ENCODE measurements around the gene GSTM5. TPM values are rescaled to one million over a fixed set of nuclear protein-coding genes. Genes with fewer than 3 reads are reported as not detected.
"Not testable (repeated sequence)": the region's sequence is repeated elsewhere in the genome, so short reads cannot be mapped to it uniquely, and the experiment has no call there.

The GSTM5 gene
- total RNA-seq, 1 donor from 2014 or later = 18.1 TPM

DNA sequence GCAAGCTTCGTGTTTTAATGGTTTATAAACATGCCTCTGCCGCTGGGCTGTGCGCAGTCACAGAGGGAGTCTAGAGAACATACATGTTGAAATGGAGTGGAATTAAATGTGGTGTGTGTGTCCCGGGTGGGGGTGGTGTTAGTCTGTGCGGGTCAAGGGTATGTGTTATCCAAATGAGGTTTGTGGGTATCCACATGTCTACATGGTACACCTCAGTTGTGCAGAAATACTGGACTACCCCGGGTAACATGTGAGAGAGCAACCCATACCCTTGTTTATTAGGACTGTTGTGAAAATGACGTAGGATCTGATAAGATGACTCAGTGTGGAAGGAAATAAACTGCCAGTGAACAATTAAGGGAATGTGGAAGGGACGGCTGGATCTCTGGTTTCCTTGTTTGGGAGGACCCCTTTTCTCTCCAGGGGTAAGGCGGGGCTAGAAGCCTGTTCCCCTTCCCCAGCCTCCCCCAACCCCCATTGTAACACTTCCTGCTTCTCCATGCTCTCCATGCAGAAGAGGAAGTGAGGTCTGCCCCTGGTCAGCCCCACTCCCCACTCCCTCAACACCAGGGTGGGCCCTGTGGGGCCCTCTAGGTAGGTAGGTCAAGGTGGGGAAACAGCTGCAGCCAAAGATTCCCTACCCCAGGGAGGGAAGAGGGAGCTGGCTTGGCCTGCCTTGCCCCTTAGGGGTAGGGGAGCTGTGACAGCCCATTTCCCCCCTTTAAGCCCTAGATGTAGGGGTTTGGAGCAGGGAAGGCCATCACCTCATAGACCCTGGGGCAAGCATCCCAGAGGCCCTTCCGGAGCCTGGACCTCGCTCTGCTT is 51.0 kb downstream of the GSTM5 start:
- H3K27ac ChIP-seq = no peak overlapping the region
- peaks cover 8% of the 10 kb centered on the region for H3K4me1 ChIP-seq
- H3K36me3 ChIP-seq = no peaks in the 10 kb centered on the region
- TF ChIP-seq, protein P1, sequence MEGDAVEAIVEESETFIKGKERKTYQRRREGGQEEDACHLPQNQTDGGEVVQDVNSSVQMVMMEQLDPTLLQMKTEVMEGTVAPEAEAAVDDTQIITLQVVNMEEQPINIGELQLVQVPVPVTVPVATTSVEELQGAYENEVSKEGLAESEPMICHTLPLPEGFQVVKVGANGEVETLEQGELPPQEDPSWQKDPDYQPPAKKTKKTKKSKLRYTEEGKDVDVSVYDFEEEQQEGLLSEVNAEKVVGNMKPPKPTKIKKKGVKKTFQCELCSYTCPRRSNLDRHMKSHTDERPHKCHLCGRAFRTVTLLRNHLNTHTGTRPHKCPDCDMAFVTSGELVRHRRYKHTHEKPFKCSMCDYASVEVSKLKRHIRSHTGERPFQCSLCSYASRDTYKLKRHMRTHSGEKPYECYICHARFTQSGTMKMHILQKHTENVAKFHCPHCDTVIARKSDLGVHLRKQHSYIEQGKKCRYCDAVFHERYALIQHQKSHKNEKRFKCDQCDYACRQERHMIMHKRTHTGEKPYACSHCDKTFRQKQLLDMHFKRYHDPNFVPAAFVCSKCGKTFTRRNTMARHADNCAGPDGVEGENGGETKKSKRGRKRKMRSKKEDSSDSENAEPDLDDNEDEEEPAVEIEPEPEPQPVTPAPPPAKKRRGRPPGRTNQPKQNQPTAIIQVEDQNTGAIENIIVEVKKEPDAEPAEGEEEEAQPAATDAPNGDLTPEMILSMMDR (IDR thresholded peaks at IDR 0.05) = no peak
- intact Hi-C loops (cut with DNase I) = no loop called here
- no peaks in the 10 kb centered on the region for H3K9me3 ChIP-seq
- no peak overlapping the region for H3K4me3 ChIP-seq
- H3K27me3 ChIP-seq = no peaks in the 10 kb centered on the region
- peak; percentile 9 for ATAC-seq
- peak; percentile 45 for DNase-seq

DNA sequence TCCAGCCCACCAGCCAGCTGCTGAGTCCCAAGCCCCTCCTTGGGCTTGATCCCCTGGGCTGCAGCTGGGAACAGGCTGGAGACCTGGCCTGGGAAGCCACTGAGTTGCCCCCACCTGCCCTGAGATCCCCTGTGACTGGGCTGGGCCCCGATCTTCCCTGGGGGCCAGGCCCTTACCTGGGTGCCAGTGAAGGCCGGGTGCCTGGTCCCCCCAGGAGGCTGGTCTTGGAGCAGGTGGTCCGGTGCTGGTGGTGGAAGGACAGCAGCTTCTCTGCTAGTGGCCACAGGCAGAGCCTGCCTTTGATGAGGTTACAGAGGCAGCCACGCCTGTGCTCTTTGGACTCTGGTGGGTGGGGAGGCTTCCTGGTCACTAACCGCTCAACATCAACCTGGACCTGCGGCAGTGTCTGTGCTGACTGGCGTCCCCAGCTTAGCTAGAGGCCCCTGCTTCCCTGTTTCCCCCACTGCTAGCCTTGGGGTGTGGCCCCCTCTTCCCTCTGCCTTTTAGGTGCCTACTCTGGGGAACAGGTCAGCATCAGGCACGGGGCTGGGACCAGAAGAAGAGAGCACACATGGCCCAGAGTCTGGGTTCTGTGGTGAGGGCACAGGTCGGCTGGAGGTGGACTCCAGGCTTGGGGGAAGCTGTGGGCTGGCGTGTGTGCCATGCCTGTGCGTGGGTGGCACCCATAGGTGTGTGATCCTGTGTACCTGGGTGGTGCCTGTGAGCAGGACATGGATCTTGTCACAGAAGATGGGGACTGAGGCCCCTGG is 51.8 kb downstream of the GSTM5 start, which contains the start of gene EPS8L3:
EPS8L3 (minus strand) TSS at position 278 of the 770 bp plus-strand sequence. CDS start 2,174 bp downstream, outside the sequence.
- peaks cover 8% of the 10 kb centered on the region for H3K4me1 ChIP-seq
- no peaks in the 10 kb centered on the region for H3K36me3 ChIP-seq
- peak; percentile 48 for DNase-seq
- no peaks in the 10 kb centered on the region for H3K9me3 ChIP-seq
- TF ChIP-seq, protein P1 (IDR thresholded peaks at IDR 0.05) = no peak
- no peaks in the 10 kb centered on the region for H3K27me3 ChIP-seq
- intact Hi-C loops (cut with DNase I) = no loop called here
- no peak within 1 kb of the TSS for H3K27ac ChIP-seq
- H3K4me3 ChIP-seq = no peak within 1 kb of the TSS
- ATAC-seq = no peak

- H3K4me3 ChIP-seq = no peak overlapping the region
- H3K36me3 ChIP-seq = no peaks in the 10 kb centered on the region
- no peaks in the 10 kb centered on the region for H3K9me3 ChIP-seq
- H3K27me3 ChIP-seq = no peaks in the 10 kb centered on the region
- no peak for ATAC-seq
- peaks cover 8% of the 10 kb centered on the region for H3K4me1 ChIP-seq
- intact Hi-C loops (cut with DNase I) = no loop called here
- DNase-seq = peak; percentile 54
- TF ChIP-seq, protein P1 (IDR thresholded peaks at IDR 0.05) = no peak
- H3K27ac ChIP-seq = no peak overlapping the region
These were observed 52.8 kb downstream of the GSTM5 start for GRCh38 chr1:109764561-109765482.

DNA sequence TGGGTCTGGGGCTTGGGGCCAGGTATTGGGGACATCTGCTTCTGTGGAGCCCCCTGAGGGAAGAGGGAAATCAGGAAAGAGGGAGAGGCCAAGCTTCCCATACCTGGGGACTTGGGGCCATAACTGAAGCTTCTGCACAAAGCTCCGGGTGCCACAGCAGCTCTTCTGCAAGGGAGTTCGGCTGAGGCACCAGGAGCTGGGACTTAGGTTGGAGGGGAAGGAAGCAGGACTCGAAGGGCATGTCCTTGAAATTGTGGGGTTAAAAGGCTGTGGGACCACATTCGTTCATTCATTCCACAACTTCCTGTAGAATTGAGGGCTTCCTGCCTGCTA is 53.4 kb downstream of the GSTM5 start:
- ATAC-seq (no peak), DNase-seq (peak; percentile 42)
- H3K9me3 ChIP-seq = no peaks in the 10 kb centered on the region
- H3K4me1 ChIP-seq = peaks cover 8% of the 10 kb centered on the region
- H3K36me3 ChIP-seq = no peaks in the 10 kb centered on the region
- no peak overlapping the region for H3K27ac ChIP-seq
- no peaks in the 10 kb centered on the region for H3K27me3 ChIP-seq
- intact Hi-C loops (cut with DNase I) = no loop called here
- TF ChIP-seq, protein P1 (IDR thresholded peaks at IDR 0.05) = no peak
- no peak overlapping the region for H3K4me3 ChIP-seq

- Histone ChIP-seq H3K4me1 (peaks cover 8% of the 10 kb centered on the region), H3K36me3 (no peaks in the 10 kb centered on the region), H3K9me3 (no peaks in the 10 kb centered on the region), H3K4me3 (no peak overlapping the region), H3K27ac (no peak overlapping the region), H3K27me3 (no peaks in the 10 kb centered on the region)
- intact Hi-C loops (cut with DNase I) = no loop called here
- ATAC-seq (no peak), DNase-seq (peak; percentile 42)
- TF ChIP-seq, protein P1 (IDR thresholded peaks at IDR 0.05) = no peak
These were observed 54.0 kb downstream of the GSTM5 start for GRCh38 chr1:109765896-109766615.

DNA sequence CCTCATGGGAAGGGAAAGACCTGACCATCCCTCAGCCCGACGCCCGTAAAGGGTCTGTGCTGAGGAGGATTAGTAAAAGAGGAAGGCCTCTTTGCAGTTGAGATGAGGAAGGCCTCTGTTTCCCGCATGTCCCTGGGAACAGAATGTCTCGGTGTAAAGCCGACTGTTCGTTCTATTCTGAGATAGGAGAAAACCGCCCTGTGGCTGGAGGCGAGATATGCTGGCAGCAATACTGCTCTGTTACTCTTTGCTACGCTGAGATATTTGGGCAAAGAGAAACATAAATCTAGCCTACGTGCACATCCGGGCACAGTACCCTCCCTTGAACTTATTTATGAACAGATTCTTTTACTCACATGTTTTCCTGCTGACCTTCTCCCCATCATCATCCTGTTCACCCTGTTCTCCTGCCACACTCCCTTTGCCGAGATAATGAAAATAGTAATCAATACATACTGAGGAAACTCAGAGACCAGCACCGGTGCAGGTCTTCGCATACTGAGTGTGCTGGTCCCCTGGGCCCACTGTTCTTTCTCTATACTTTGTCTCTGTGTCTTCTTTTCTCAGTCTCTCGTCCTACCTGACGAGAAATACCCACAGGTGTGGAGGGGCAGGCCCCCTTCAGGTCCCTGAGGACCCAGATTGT is 55.1 kb downstream of the GSTM5 start:
- H3K4me3 ChIP-seq; intact Hi-C loops (cut with DNase I); H3K9me3 ChIP-seq; ATAC-seq; H3K36me3 ChIP-seq; H3K4me1 ChIP-seq; H3K27ac ChIP-seq; H3K27me3 ChIP-seq: not testable (repeated sequence)
- DNase-seq = peak; percentile 17
